Muscle of leg (tissue), 11 donors: ENCODE measurements around the gene ATXN1. TPM values are rescaled to one million over a fixed set of nuclear protein-coding genes. Genes with fewer than 3 reads are reported as not detected.

Source experiments
- DNase-seq: peaks from one replicate; pipeline ENCODE4 v3.0.0; 2013
- H3K27ac ChIP-seq: one replicate; pipeline ENCODE4 v1.5.1; 2013; ENCODE audit warnings: mild to moderate bottlenecking, low read length, control low read depth
- H3K27me3 ChIP-seq: one replicate; pipeline ENCODE4 v1.6.1; 2013; ENCODE audit warnings: low read length; ENCODE audit not compliant: control insufficient read depth, insufficient read depth
- H3K36me3 ChIP-seq: one replicate; pipeline ENCODE4 v1.6.1; 2013; ENCODE audit warnings: low read length; ENCODE audit not compliant: control insufficient read depth, insufficient read depth
- H3K4me1 ChIP-seq: one replicate; pipeline ENCODE4 v1.6.1; 2013; ENCODE audit warnings: low read length; ENCODE audit not compliant: control insufficient read depth, insufficient read depth
- H3K4me3 ChIP-seq: one replicate; pipeline ENCODE4 v1.5.1; 2013; ENCODE audit warnings: low read length, control low read depth
- H3K9me3 ChIP-seq: replicated peaks from 2 replicates; pipeline ENCODE4 v1.6.1; 2013; ENCODE audit warnings: low read depth, low read length; ENCODE audit not compliant: control insufficient read depth
- WGBS: methylation state at CpG from one replicate; pipeline ENCODE4 v1.1.5; 2013; ENCODE audit warnings: missing lambda C conversion rate; ENCODE audit not compliant: insufficient coverage; 5-methylcytosine and 5-hydroxymethylcytosine counted together
- polyA plus RNA-seq, 8 donors: library from polyadenylated mRNA; unstranded; fragments of 120-200 nt; gene quantifications; one replicate each; pipeline versions ENCODE4 v1.2.1 to v1.2.3, GENCODE V29; 2013; ENCODE audit warnings: inconsistent platforms in 1 of 8, low replicate concordance in 1 of 8; ENCODE audit not compliant: insufficient read length in 8 of 8, insufficient read depth in 1 of 8
- total RNA-seq: library from RNA; stranded (reverse); fragments of 120-200 nt; gene quantifications from one replicate; pipeline ENCODE4 v1.2.4, GENCODE V29; 2013

Gene ATXN1
- total and polyA plus RNA-seq, 9 donors, result 10.2 to 19.9 (median 12.9) TPM

DNA sequence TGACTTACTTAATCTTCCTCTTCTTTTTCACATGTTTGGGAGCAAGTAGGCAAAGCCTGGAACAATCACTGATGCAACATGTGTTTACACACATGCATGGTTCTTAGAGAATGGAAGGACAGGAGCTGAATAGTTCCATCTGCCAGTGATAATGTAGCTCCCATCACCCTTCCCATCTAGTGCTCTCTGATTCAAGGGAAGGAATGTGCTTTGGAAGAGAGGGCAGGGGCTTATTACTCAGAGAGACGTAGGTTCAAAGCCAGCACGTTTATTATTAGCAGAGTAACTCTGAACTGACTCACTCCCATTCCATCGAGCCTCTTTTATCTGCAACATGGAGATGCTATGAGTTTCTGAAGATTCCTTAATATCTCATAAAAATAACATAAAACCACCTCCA lies 311.0 kb downstream of the ATXN1 start:
- no peak for DNase-seq
- no peak overlapping the region for H3K27ac ChIP-seq
- H3K4me3 ChIP-seq, result no peak overlapping the region
- no peaks in the 10 kb centered on the region for H3K9me3 ChIP-seq
- no peaks in the 10 kb centered on the region for H3K36me3 ChIP-seq
- H3K4me1 ChIP-seq, result no peaks in the 10 kb centered on the region
- no peaks in the 10 kb centered on the region for H3K27me3 ChIP-seq
- whole genome bisulfite sequencing, result no CpG with 5 or more reads among the region's 3 CpGs

DNA sequence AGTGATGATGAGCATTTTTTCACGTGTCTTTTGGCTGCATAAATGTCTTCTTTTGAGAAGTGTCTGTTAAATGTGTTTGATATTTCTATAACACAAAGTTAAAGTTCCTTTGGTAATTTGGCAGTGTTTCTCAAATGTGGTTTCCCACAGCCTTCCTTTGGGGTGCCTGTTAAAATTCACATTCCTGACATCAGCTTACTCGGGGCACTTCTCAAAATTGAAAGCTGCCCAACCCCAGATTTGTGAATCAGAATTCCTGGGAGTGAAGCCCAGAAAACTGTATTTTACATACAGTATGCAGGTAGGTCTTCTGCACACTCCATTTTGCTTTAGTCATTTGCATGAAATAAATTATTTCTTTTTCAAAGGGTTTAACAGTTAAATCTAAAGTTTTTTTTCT lies 315.0 kb downstream of the ATXN1 start:
- WGBS, result no CpG with 5 or more reads among the region's 2 CpGs
- Histone ChIP-seq H3K27me3 (no peaks in the 10 kb centered on the region), H3K4me1 (no peaks in the 10 kb centered on the region), H3K4me3 (no peak overlapping the region), H3K27ac (no peak overlapping the region), H3K9me3 (no peaks in the 10 kb centered on the region), H3K36me3 (no peaks in the 10 kb centered on the region)
- DNase-seq, result no peak

DNA sequence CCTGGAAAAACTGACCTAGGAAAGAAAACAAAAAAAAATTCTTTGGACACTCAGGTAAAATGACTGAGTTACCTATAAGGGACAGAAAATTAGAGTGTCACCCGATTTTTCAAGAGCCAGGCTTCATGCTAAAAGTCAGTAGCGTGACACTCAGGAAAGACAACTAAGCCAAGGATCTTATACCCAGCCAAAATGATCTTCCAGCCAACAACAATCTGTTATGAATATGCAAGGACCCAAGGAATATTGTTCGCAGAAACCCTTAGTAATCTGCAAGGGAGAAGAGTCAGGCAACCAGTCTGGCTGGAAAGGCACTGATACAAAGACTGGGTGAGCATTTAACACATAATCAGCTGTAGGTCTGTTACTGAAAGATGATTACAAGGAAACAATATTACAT lies 319.2 kb downstream of the ATXN1 start:
- H3K27ac ChIP-seq, result no peak overlapping the region
- no peak overlapping the region for H3K4me3 ChIP-seq
- no peaks in the 10 kb centered on the region for H3K4me1 ChIP-seq
- no peaks in the 10 kb centered on the region for H3K27me3 ChIP-seq
- 67% methylated on average over 1 of the region's 3 CpGs for WGBS
- H3K9me3 ChIP-seq, result no peaks in the 10 kb centered on the region
- H3K36me3 ChIP-seq, result no peaks in the 10 kb centered on the region
- no peak for DNase-seq

DNA sequence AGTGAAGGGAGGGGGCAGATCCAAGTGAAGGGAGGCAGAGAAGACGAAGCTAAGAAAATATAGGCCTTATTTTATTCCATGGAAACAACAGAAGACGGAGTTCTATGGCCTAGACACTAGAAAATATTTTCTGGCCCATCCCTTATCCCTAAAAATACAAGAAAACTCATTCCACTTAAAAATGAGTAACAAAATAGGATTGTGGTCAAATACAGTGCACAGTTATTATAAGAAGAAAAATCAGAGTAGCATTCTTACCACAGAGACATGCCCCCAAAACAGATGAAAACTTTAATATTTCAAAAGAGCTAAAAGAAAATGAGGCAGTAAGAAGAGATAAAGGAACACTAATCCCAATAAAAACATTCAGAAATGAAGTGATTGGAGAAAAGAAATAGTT lies 320.0 kb downstream of the ATXN1 start:
- no peaks in the 10 kb centered on the region for H3K27me3 ChIP-seq
- H3K4me3 ChIP-seq, result no peak overlapping the region
- DNase-seq, result no peak
- H3K27ac ChIP-seq, result no peak overlapping the region
- no CpG with 5 or more reads among the region's 2 CpGs for WGBS
- no peaks in the 10 kb centered on the region for H3K4me1 ChIP-seq
- H3K36me3 ChIP-seq, result no peaks in the 10 kb centered on the region
- no peaks in the 10 kb centered on the region for H3K9me3 ChIP-seq

DNA sequence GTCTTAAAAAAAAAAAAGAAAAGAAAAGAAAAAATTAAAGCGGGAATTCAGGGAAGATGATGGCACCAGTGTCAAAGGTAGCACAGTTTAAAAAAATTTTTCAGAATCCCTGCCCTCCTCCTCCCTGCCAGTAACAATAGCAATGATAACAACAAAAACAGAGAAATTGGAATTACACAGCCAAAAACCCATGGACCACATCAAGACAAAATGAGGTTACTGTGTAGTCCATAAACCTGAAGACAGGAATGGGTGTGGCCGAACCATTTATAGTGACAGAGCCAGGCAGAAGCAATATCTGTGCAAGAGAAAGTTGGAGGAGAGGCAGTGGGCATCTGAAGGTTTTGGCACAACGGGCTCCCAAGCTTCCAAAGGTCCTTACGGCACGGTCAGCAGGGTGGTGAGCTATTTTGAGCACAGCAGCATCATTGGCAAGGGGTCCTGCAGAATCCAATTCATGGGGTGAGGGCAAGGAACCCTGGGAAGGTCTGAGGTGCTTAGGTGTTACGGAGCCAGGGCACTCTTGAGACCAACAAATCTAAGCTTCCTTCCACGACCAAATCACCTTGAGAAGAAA lies 320.5 kb downstream of the ATXN1 start:
- Histone ChIP-seq H3K9me3 (no peaks in the 10 kb centered on the region), H3K27ac (no peak overlapping the region), H3K36me3 (no peaks in the 10 kb centered on the region), H3K4me1 (no peaks in the 10 kb centered on the region), H3K27me3 (no peaks in the 10 kb centered on the region), H3K4me3 (no peak overlapping the region)
- WGBS, result 93% methylated on average over 3 of the region's 7 CpGs
- DNase-seq, result no peak

DNA sequence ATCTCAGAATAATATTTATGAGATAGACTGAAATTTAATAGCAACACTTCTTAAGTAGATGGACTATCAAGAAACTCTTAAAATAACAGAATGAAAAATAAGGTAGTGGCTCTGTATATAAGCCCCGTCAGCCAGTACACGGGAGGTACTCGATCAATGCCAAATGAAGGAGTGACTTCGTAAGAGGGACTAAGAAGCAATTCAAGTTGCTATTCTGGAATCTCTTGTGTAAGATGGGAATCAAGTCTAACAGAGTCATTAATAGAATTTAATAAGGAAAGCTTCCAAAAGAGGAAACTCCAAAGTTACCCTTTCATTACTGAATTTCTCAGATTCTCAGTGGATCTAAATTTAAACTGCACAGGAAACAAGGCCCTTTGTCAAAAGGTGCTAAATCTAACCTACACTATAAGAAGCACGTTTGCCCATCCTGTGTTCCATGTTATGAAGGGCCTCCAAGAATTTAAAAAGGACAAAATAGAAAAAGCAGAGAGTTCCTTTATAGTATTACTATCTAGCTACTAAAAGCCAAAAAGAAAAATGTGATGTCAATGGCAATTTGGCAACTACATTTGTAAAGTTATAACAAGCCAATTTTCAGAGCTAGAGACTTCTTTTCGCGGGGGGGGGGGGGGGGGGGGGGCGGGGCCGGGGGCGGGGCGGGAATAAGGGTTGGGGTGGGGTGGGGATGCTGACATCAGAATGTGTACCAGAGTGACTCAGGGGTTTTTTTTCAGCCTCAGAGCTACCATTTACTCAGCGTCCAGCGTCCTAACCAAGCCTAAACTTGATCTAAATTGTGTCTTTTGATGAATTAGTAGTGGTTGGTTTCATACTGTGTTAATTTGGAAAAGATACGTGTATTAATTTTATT lies 322.3 kb downstream of the ATXN1 start:
- Histone ChIP-seq H3K27me3 (no peaks in the 10 kb centered on the region), H3K27ac (peak overlapping the region; percentile 20), H3K4me3 (no peak overlapping the region), H3K36me3 (no peaks in the 10 kb centered on the region), H3K4me1 (no peaks in the 10 kb centered on the region), H3K9me3 (no peaks in the 10 kb centered on the region)
- WGBS, result no CpG with 5 or more reads among the region's 14 CpGs
- peak; percentile 50 for DNase-seq

DNA sequence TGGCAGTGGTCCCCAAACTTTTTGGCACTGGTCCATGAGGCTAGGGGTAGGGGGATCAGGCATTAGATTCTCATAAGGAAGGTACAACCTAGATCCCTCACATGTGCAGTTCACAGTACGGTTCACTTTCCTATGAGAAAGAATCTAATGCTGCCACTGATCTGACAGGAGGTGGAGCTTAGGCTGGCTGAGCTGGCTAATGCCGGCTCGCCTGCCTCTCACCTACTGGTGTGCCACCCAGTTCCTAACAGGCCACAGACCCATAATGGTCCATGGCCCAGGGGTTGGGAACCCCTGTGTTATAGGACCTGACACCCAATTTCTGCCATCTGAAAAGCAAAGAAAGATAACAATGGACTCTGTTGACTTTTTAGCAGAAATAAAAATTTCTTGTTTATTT lies 323.3 kb downstream of the ATXN1 start:
- Histone ChIP-seq H3K9me3 (no peaks in the 10 kb centered on the region), H3K4me3 (no peak overlapping the region), H3K27me3 (no peaks in the 10 kb centered on the region), H3K27ac (no peak overlapping the region), H3K4me1 (peaks cover 7% of the 10 kb centered on the region), H3K36me3 (no peaks in the 10 kb centered on the region)
- DNase-seq, result no peak
- WGBS, result 85% methylated on average over 3 of the region's 3 CpGs

DNA sequence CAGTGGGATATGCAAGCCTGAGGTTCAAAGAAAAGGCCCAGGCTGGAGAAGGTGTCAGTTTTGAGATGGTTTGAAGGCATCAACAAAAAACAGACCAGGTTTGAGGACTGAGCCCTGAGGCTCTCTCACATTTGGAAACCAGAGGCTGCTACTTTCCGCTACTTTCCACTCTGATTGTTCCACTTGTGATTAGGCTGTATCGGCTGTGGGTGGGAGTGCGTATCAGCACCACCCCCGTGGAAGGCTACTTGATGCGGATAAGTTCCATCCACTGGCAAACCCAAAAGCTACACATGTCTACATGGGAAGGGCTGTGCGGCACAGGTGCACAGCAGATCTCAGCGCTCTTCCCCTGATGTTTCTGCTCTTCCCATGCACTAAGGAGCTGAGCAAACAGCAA lies 324.2 kb downstream of the ATXN1 start:
- no peak overlapping the region for H3K27ac ChIP-seq
- no peaks in the 10 kb centered on the region for H3K27me3 ChIP-seq
- no peaks in the 10 kb centered on the region for H3K9me3 ChIP-seq
- WGBS, result 91% methylated on average over 7 of the region's 7 CpGs
- no peak overlapping the region for H3K4me3 ChIP-seq
- H3K4me1 ChIP-seq, result peaks cover 8% of the 10 kb centered on the region
- DNase-seq, result no peak
- no peaks in the 10 kb centered on the region for H3K36me3 ChIP-seq

DNA sequence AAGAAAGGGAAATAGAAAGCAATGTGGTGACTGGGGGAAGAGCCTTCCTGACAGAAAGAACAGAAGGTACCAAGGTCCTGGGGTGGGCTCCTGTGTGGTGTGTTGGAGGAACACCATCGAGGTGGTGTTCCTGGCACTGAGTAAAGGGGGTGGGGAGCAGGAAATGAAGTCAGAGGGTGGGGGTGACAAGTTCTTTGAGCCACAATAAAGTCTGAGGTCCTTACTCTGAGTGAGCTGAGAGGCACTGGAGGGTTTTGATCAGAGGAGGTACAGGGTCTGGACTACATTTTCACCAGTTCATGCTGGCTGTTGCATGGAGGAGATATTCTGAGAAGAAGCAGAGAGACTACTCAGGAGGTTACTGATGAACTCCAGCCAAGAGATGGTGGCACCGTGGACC lies 324.7 kb downstream of the ATXN1 start:
- no peak overlapping the region for H3K4me3 ChIP-seq
- H3K4me1 ChIP-seq, result peaks cover 11% of the 10 kb centered on the region

DNA sequence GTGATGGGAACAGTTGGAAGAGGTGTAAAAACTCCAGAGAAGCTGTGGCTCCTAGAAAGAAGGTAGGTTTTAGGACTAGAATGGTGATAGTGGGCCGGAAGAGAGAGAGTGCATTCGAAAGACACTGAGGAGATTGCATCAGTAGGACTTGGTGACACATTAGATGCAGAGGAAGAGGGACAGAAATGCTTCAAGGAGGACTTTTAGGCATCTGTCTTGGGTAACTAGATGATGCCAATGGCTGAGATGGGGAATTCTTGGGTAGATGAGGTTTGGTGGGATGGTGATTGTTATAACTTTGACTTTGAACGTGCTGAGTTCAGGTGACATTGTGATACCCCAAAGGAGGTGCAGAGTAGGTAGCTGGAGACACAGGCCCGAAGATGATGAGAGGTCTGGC lies 326.4 kb downstream of the ATXN1 start:
- Histone ChIP-seq H3K27ac (no peak overlapping the region), H3K27me3 (no peaks in the 10 kb centered on the region), H3K36me3 (no peaks in the 10 kb centered on the region), H3K9me3 (no peaks in the 10 kb centered on the region), H3K4me3 (no peak overlapping the region), H3K4me1 (peaks cover 16% of the 10 kb centered on the region)
- 96% methylated on average over 4 of the region's 4 CpGs for WGBS
- DNase-seq, result no peak

More for the DNA sequence above, 324.7 kb downstream of the ATXN1 start:
- Histone ChIP-seq H3K27ac (no peak overlapping the region), H3K36me3 (no peaks in the 10 kb centered on the region), H3K27me3 (no peaks in the 10 kb centered on the region), H3K9me3 (no peaks in the 10 kb centered on the region)
- DNase-seq, result no peak
- 86% methylated on average over 2 of the region's 2 CpGs for WGBS
